Measurements from ENCODE around the gene NPTXR. TPM values are rescaled to one million over a fixed set of nuclear protein-coding genes. Genes with fewer than 3 reads are reported as not detected.

NPTXR gene
- total and polyA plus RNA-seq, 10 of the 15 experiments (the other 5 are each of a cell fraction or from before 2014, with no cell fraction given), result 0.02 to 0.38 (median 0.07) TPM; not detected in 2

GRCh38 chr22:38845004-38845740 is 1.3 kb upstream of the NPTXR start:
- 54% methylated on average over 17 of the region's 17 CpGs for WGBS (ENCODE audit: insufficient coverage, insufficient replicate concordance, low lambda C conversion rate, missing lambda C conversion rate)

GRCh38 chr22:38844315-38845003 is 631 bp upstream of the NPTXR start:
- Histone ChIP-seq H3K9me3 (replicated peaks; ENCODE audit: control insufficient read depth, insufficient read depth, low read length) (no peaks in the 10 kb centered on the region), H3K36me3 (ENCODE audit: control insufficient read depth in 2 of 2, insufficient read depth in 2 of 2, low read length in 1 of 2) (no peaks in the 10 kb centered on the region), H3K79me2 (ENCODE audit: control insufficient read depth, insufficient read depth, low read length) (no peaks in the 10 kb centered on the region), H3K27ac (ENCODE audit: control insufficient read depth, insufficient read depth) (no peak overlapping the region), H3K4me2 (ENCODE audit: control insufficient read depth, insufficient read depth) (no peak overlapping the region), H3K27me3 (replicated peaks in 1 of 2; ENCODE audit: control insufficient read depth in 2 of 2, insufficient read depth in 2 of 2, low read length in 1 of 2) (peaks cover 22 to 28% of the 10 kb centered on the region in 2 experiments), H3K4me1 (ENCODE audit: control insufficient read depth, insufficient read depth, low read length) (no peaks in the 10 kb centered on the region), H3K4me3 (no peak overlapping the region), H3K9ac (ENCODE audit: control insufficient read depth, insufficient read depth, low read length) (no peak overlapping the region), H4K20me1 (ENCODE audit: control insufficient read depth, insufficient read depth) (no peaks in the 10 kb centered on the region), H2AFZ (ENCODE audit: control insufficient read depth, low read depth, low read length) (no peak overlapping the region)
- ChIA-PET SMC1A (ENCODE audit: uncharacterized antibody, unreplicated experiment) (no interaction called here), RAD21 (ENCODE audit: unreplicated experiment) (no interaction called here), POLR2A (no interaction called here), CTCF (no interaction called here)
- no TSS peak for BruUV-seq (replicated peaks)
- intact Hi-C loops (cut with micrococcal nuclease; ENCODE audit: unreplicated experiment), result no loop called here
- TF ChIP-seq SMC3 (IDR thresholded peaks at IDR 0.05; ENCODE audit: borderline replicate concordance, low read length) (no peak), SREBF2 (IDR thresholded peaks at IDR 0.05; ENCODE audit: low read length) (no peak), CREB1 (IDR thresholded peaks at IDR 0.05; ENCODE audit: low read depth) (no peak), ZNF207 (IDR thresholded peaks at IDR 0.05; ENCODE audit: borderline replicate concordance) (no peak), NR2C1 (IDR thresholded peaks at IDR 0.05) (no peak), CBX5 (IDR thresholded peaks at IDR 0.05; ENCODE audit: low read depth) (no peak), BHLHE40 (IDR thresholded peaks at IDR 0.05; ENCODE audit: borderline replicate concordance in 1 of 2, low read depth in 2 of 2, low read length in 1 of 2) (no peak), ATF7 (IDR thresholded peaks at IDR 0.05; ENCODE audit: low read depth) (no peak)
- DNase-seq (ENCODE audit: low read depth, low spot score) (no peak), ATAC-seq (no peak), FAIRE-seq (no peak)
- in situ Hi-C loops (cut with MboI), result no loop called here
- WGBS (ENCODE audit: insufficient coverage, insufficient replicate concordance, low lambda C conversion rate, missing lambda C conversion rate), result 13% methylated on average over 17 of the region's 22 CpGs

More at GRCh38 chr22:38845004-38845740, 1.3 kb upstream of the NPTXR start:
- H3K79me2 ChIP-seq (ENCODE audit: control insufficient read depth, insufficient read depth, low read length), result no peaks in the 10 kb centered on the region
- H3K9ac ChIP-seq (ENCODE audit: control insufficient read depth, insufficient read depth, low read length), result no peak overlapping the region
- no peaks in the 10 kb centered on the region for H3K36me3 ChIP-seq (ENCODE audit: control insufficient read depth in 2 of 2, insufficient read depth in 2 of 2, low read length in 1 of 2)
- no peaks in the 10 kb centered on the region for H3K4me1 ChIP-seq (ENCODE audit: control insufficient read depth, insufficient read depth, low read length)
- no peak overlapping the region for H3K4me2 ChIP-seq (ENCODE audit: control insufficient read depth, insufficient read depth)
- H3K27me3 ChIP-seq (replicated peaks in 1 of 2; ENCODE audit: control insufficient read depth in 2 of 2, insufficient read depth in 2 of 2, low read length in 1 of 2), result peaks cover 22 to 25% of the 10 kb centered on the region in 2 experiments
- no peak for DNase-seq (ENCODE audit: low read depth, low spot score)
- POLR2A ChIA-PET, result no interaction called here
- BruUV-seq (replicated peaks), result no TSS peak
- intact Hi-C loops (cut with micrococcal nuclease; ENCODE audit: unreplicated experiment) (no loop called here), in situ Hi-C loops (cut with MboI) (no loop called here)
- RAD21 ChIA-PET (ENCODE audit: unreplicated experiment), result no interaction called here
- SMC1A ChIA-PET (ENCODE audit: uncharacterized antibody, unreplicated experiment), result no interaction called here
- no peak overlapping the region for H2AFZ ChIP-seq (ENCODE audit: control insufficient read depth, low read depth, low read length)
- H3K9me3 ChIP-seq (replicated peaks; ENCODE audit: control insufficient read depth, insufficient read depth, low read length), result no peaks in the 10 kb centered on the region
- ATAC-seq, result no peak
- no peak for TF ChIP-seq RELA (IDR thresholded peaks at IDR 0.05; ENCODE audit: borderline replicate concordance, partially characterized antibody)
- no peak for TF ChIP-seq BRCA1 (IDR thresholded peaks at IDR 0.05; ENCODE audit: low read depth, low read length)
- TF ChIP-seq NFYB (IDR thresholded peaks at IDR 0.05; ENCODE audit: insufficient read depth, low read depth, low read length), result no peak
- TF ChIP-seq SMARCA5 (IDR thresholded peaks at IDR 0.05), result no peak
- TF ChIP-seq GABPA (IDR thresholded peaks at IDR 0.05; ENCODE audit: low read depth), result no peak
- TF ChIP-seq, protein P1, sequence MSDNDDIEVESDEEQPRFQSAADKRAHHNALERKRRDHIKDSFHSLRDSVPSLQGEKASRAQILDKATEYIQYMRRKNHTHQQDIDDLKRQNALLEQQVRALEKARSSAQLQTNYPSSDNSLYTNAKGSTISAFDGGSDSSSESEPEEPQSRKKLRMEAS (IDR thresholded peaks at IDR 0.05; ENCODE audit: low read depth, low read length), result no peak
- no peak for TF ChIP-seq TCF7 (IDR thresholded peaks at IDR 0.05; ENCODE audit: borderline replicate concordance)
- TF ChIP-seq HDAC6 (IDR thresholded peaks at IDR 0.05; ENCODE audit: unreplicated experiment), result no peak
- TF ChIP-seq ESRRA (IDR thresholded peaks at IDR 0.05; ENCODE audit: low read length), result no peak
- TF ChIP-seq JUND (IDR thresholded peaks at IDR 0.05; ENCODE audit: low read depth, low read length), result no peak
- H3K4me3 ChIP-seq, result no peak overlapping the region
- no peak overlapping the region for H3K27ac ChIP-seq (ENCODE audit: control insufficient read depth, insufficient read depth)
- CTCF ChIA-PET, result interaction anchor here (0.8 kb wide), 1 partner anchor 164 kb away, joined by 3 read pairs; the partner anchor contains the start of gene TOMM22
- H4K20me1 ChIP-seq (ENCODE audit: control insufficient read depth, insufficient read depth), result no peaks in the 10 kb centered on the region
- FAIRE-seq, result no peak

All from GM12878 (cell line).